ENCODE measurements around the gene GRIK4.

DNA sequence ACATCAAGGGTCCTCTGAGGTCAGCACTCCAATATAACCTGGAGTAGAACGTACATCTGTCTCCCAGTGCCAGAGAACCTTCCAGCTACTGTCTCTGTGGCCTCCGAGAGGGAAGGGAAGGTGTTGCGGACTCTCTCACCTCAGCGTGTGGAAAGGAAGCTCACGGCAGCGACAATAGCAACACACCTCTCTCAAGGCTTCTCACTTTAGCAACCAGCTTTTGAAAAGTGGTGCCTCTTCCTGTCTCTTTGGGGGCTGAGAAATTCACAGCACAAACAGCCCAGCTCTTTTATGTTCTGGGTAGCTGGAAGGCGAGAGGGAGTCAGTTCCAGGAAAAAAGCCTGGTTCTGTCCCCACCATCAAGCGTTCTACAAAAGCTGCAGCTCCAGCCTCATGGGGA is 355.5 kb downstream of the GRIK4 start:
- TF ChIP-seq CTCF (IDR thresholded peaks at IDR 0.05): no peak
- no peak for TF ChIP-seq POLR2A (IDR thresholded peaks at IDR 0.05)
- no peak for TF ChIP-seq POLR2AphosphoS5 (IDR thresholded peaks at IDR 0.05)
